K562 (cell line): Measurements from ENCODE around the gene ACP5. TPM values are rescaled to one million over a fixed set of nuclear protein-coding genes. Genes with fewer than 3 reads are reported as not detected.
A peak's percentile ranks its signal among the peaks of the same experiment; 100 is the strongest.

ENCODE experiments used
- E2F6 ChIP-seq, 2 experiments: IDR thresholded peaks; 2 replicates each; pipeline ENCODE4 v1.6.1; 2011; ENCODE audit warnings: borderline replicate concordance in 1 of 2, control low read depth in 1 of 2, low read depth in 1 of 2, low read length in 1 of 2, mild to moderate bottlenecking in 1 of 2, mixed read lengths in 1 of 2, moderate library complexity in 1 of 2; ENCODE audit not compliant: insufficient read depth in 1 of 2, insufficient read length in 1 of 2, poor library complexity in 1 of 2, severe bottlenecking in 1 of 2; ENCODE audit errors: extremely low read depth in 1 of 2
- FOXK2 ChIP-seq, 2 experiments: fragments of 450-650 bp; IDR thresholded peaks in 1 of 2; conservative IDR thresholded peaks in 1 of 2; 2 replicates each; pipeline ENCODE4 v1.6.1; 2016; ENCODE audit warnings: low read depth in 2 of 2, mild to moderate bottlenecking in 1 of 2
- HMG20A ChIP-seq: fragments of 450-650 bp; formaldehyde crosslinking; conservative IDR thresholded peaks from 2 replicates; pipeline ENCODE4 v1.4.0; 2020; ENCODE audit warnings: mild to moderate bottlenecking, mixed read lengths
- KDM1A ChIP-seq, 2 experiments: fragments of 450-650 bp; IDR thresholded peaks; 2 replicates each; pipeline ENCODE4 v1.6.1; 2016; ENCODE audit warnings: mild to moderate bottlenecking in 2 of 2
- MITF ChIP-seq: IDR thresholded peaks from 2 replicates; pipeline ENCODE4 v1.6.1; 2014; ENCODE audit warnings: antibody characterized with exemption
- MNT ChIP-seq, 2 experiments: fragments of 450-650 bp; conservative IDR thresholded peaks; 2 replicates each; pipeline ENCODE4 v1.6.1; 2017; ENCODE audit warnings: mild to moderate bottlenecking in 2 of 2, moderate library complexity in 2 of 2
- NR2C2 ChIP-seq, 2 experiments: fragments of 200-800 bp in 1 of 2; sonication (Bioruptor generic) in 1 of 2; sonication (generic) in 1 of 2; formaldehyde crosslinking in 1 of 2; IDR thresholded peaks; 2 replicates each; pipeline versions ENCODE4 v1.6.1 to v1.8.0; 2016 to 2022; ENCODE audit warnings: mild to moderate bottlenecking in 1 of 2, missing compliant biosample characterization in 1 of 2, missing genetic modification characterization in 1 of 2, missing genetic modification reagents in 1 of 2
- POLR2G ChIP-seq: fragments of 200-400 bp; formaldehyde crosslinking; IDR thresholded peaks from 2 replicates; pipeline ENCODE4 v1.6.1; 2017; ENCODE audit warnings: low read depth, mild to moderate bottlenecking, antibody characterized with exemption, low read length, moderate library complexity
- PRDM10 ChIP-seq: fragments of 450-650 bp; IDR thresholded peaks from 2 replicates; pipeline ENCODE4 v1.6.1; 2018; ENCODE audit not compliant: partially characterized antibody
- SMARCA4 ChIP-seq: fragments of 450-650 bp; IDR thresholded peaks from 2 replicates; pipeline ENCODE4 v1.6.1; 2016
- TAL1 ChIP-seq: fragments of 450-650 bp; IDR thresholded peaks from 2 replicates; pipeline ENCODE4 v1.6.1; 2016; ENCODE audit warnings: mild to moderate bottlenecking
- TCF3 ChIP-seq: sonication (generic); formaldehyde crosslinking; IDR thresholded peaks from 2 replicates; pipeline ENCODE4 v1.4.0; 2020; ENCODE audit warnings: mild to moderate bottlenecking, missing genetic modification reagents
- TEAD4 ChIP-seq, 2 experiments: sonication (generic) in 1 of 2; formaldehyde crosslinking in 1 of 2; IDR thresholded peaks; 2 replicates each; pipeline versions ENCODE4 v1.6.1 to v1.8.0; 2012 to 2022; ENCODE audit warnings: borderline replicate concordance in 1 of 2, inconsistent platforms in 1 of 2, low read length in 1 of 2, mild to moderate bottlenecking in 1 of 2, missing genetic modification reagents in 1 of 2
- ZBTB12 ChIP-seq: fragments of 250-450 bp; sonication (Bioruptor Pico); IDR thresholded peaks from 2 replicates; pipeline ENCODE4 v1.4.0; 2020
- polyA plus RNA-seq, 8 experiments: library from polyadenylated mRNA; depleted of rRNA in 4 of 8; stranded (reverse) in 5 of 8; unstranded in 3 of 8; fragments of >200 nt; fragmentation: Nextera tagmentation in 2 of 8; fragmentation: Illumina TruSeq in 1 of 8; extraction: Ambion mirVana in 2 of 8; extraction: Trizol in 1 of 8; gene quantifications; 2 replicates each; pipeline versions ENCODE4 v1.2.1 to v1.2.3, GENCODE V29; 2011 to 2014; ENCODE audit warnings: inconsistent platforms in 1 of 8, missing spikeins in 1 of 8
- total RNA-seq, 7 experiments: library from RNA; depleted of rRNA in 6 of 7; stranded (reverse); fragments of >200 nt in 6 of 7; fragmentation: Illumina TruSeq in 2 of 7; extraction: Trizol in 2 of 7; gene quantifications; 2 replicates each; pipeline versions ENCODE4 v1.2.1 to v1.2.3, GENCODE V29; 2011 to 2021; ENCODE audit warnings: low replicate concordance in 1 of 7

The ACP5 gene
- total and polyA plus RNA-seq, 9 of the 15 experiments (the other 6 are each of a cell fraction or from before 2014, with no cell fraction given), result 0.06 to 1.1 (median 0.31) TPM; not detected in 1

GRCh38 chr19:11578258-11579142 lies 1.1 kb upstream of the ACP5 start (continued):
- peak; percentile 62 to 73; a peak in 2 of 4 replicates for TF ChIP-seq FOXK2 (conservative IDR thresholded peaks at IDR 0.05 in 1 of 2, IDR thresholded peaks at IDR 0.05 in 1 of 2; ENCODE audit: low read depth in 2 of 2)
- TF ChIP-seq NR2C2 (CRISPR knock-in tag; IDR thresholded peaks at IDR 0.05), result peak; percentile 77; the same call in 1 of the 2 replicates
- TF ChIP-seq NR2C2 (tag; IDR thresholded peaks at IDR 0.05), result peak; percentile 88
- peak in 1 of 2 experiments; percentile 48; a peak in 2 of 4 replicates for TF ChIP-seq MNT (conservative IDR thresholded peaks at IDR 0.05)
- peak; percentile 57; the same call in 1 of the 2 replicates for TF ChIP-seq SMARCA4
- TF ChIP-seq TAL1, result peak; percentile 50
- TF ChIP-seq PRDM10, result no peak
- TF ChIP-seq ZBTB12 (CRISPR knock-in tag), result peak; percentile 29; the same call in 1 of the 2 replicates
- peak in 1 of 2 experiments; percentile 36 for TF ChIP-seq E2F6 (IDR thresholded peaks at IDR 0.05; ENCODE audit: borderline replicate concordance in 1 of 2, extremely low read depth in 1 of 2, insufficient read depth in 1 of 2, insufficient read length in 1 of 2, low read depth in 1 of 2, low read length in 1 of 2, poor library complexity in 1 of 2, severe bottlenecking in 1 of 2)
- TF ChIP-seq TEAD4 (IDR thresholded peaks at IDR 0.05; ENCODE audit: low read length), result peak; percentile 84
- TF ChIP-seq TEAD4 (CRISPR knock-in tag; IDR thresholded peaks at IDR 0.05; ENCODE audit: borderline replicate concordance), result no peak
- peak; percentile 74 to 87 for TF ChIP-seq KDM1A (IDR thresholded peaks at IDR 0.05)
- no peak; the same call in 1 of the 2 replicates for TF ChIP-seq POLR2G
- peak; percentile 97 for TF ChIP-seq MITF
- no peak for TF ChIP-seq HMG20A
- peak; percentile 92 for TF ChIP-seq TCF3 (CRISPR knock-in tag)
